T-cell (primary cell): ENCODE results near the gene NOL12. TPM values are rescaled to one million over a fixed set of nuclear protein-coding genes. Genes with fewer than 3 reads are reported as not detected.

Source experiments
- ATAC-seq, 4 experiments: fragments of 200-7000 bp in 3 of 4; fragments of 150-1000 bp in 1 of 4; cut with Tn5 transposase; replicated peaks in 1 of 4; 1 replicate in 3 of 4; 2 replicates in 1 of 4; pipeline ENCODE4 v1.10.0; 2021; ENCODE audit warnings: moderate library complexity in 3 of 4, mild to moderate bottlenecking in 2 of 4, moderate number of reproducible peaks in 1 of 4
- CTCF ChIA-PET, 2 donors: fragments of 300-600 bp; sonication (Branson Sonifier 250); formaldehyde crosslinking; loops; one replicate each; lab custom pipeline; 2022; ENCODE audit warnings: antibody characterized with exemption in 2 of 2; lab: Charles Lee
- POLR2A ChIA-PET, 2 donors: fragments of 300-600 bp; sonication (Branson Sonifier 250); formaldehyde crosslinking; loops; one replicate each; lab custom pipeline; 2022; ENCODE audit warnings: antibody characterized with exemption in 2 of 2; lab: Charles Lee
- DNase-seq, 35 experiments: peaks; one replicate each; pipeline versions ENCODE4 v3.0.0 to v3.0.0-alpha.2; 2013 to 2023
- H3K27ac ChIP-seq: one replicate; pipeline ENCODE4 v1.5.1; 2013; ENCODE audit warnings: low read length
- H3K27me3 ChIP-seq, 2 experiments: replicated peaks in 1 of 2; 1 replicate in 1 of 2; 2 replicates in 1 of 2; pipeline versions ENCODE4 v1.6.1 to v1.7.0; 2013; ENCODE audit warnings: low read length in 1 of 2, mixed read lengths in 1 of 2; ENCODE audit not compliant: control insufficient read depth in 2 of 2, insufficient read depth in 2 of 2; ENCODE audit errors: extremely low read depth in 1 of 2
- H3K36me3 ChIP-seq, 2 donors: 1 replicate in 1 of 2; 2 replicates in 1 of 2; pipeline versions ENCODE4 v1.6.1 to v1.7.0; 2013; ENCODE audit warnings: low read length in 1 of 2; ENCODE audit not compliant: control insufficient read depth in 2 of 2, insufficient read depth in 1 of 2; ENCODE audit errors: extremely low read depth in 1 of 2
- H3K4me1 ChIP-seq, 2 experiments: 1 replicate in 1 of 2; 2 replicates in 1 of 2; pipeline versions ENCODE4 v1.6.1 to v1.7.0; 2013; ENCODE audit warnings: low read length in 2 of 2, mixed read lengths in 1 of 2; ENCODE audit not compliant: insufficient read depth in 2 of 2, control insufficient read depth in 1 of 2; ENCODE audit errors: extremely low read depth in 1 of 2
- H3K4me3 ChIP-seq, 2 donors: 1 replicate in 1 of 2; 2 replicates in 1 of 2; pipeline versions ENCODE4 v1.5.1 to v1.7.0; 2013; ENCODE audit warnings: mild to moderate bottlenecking in 2 of 2, low read length in 1 of 2, moderate library complexity in 1 of 2; ENCODE audit not compliant: control insufficient read depth in 1 of 2; ENCODE audit errors: extremely low read depth in 1 of 2
- H3K9me3 ChIP-seq: 2 replicates; pipeline ENCODE4 v1.7.0; 2013
- H3K27ac Mint-ChIP-seq, 2 donors: one replicate each; pipeline ENCODE4 v1.8.0; 2020 to 2021; ENCODE audit warnings: mild to moderate bottlenecking in 2 of 2, mixed read lengths in 2 of 2
- H3K27me3 Mint-ChIP-seq, 2 donors: one replicate each; pipeline ENCODE4 v1.8.0; 2021 to 2022; ENCODE audit warnings: mixed read lengths in 2 of 2
- H3K36me3 Mint-ChIP-seq: one replicate; pipeline ENCODE4 v1.8.0; 2021; ENCODE audit warnings: mixed read lengths
- H3K4me1 Mint-ChIP-seq, 3 donors: one replicate each; pipeline ENCODE4 v1.8.0; 2020 to 2022; ENCODE audit warnings: mixed read lengths in 3 of 3, mild to moderate bottlenecking in 1 of 3
- H3K4me3 Mint-ChIP-seq, 3 donors: one replicate each; pipeline ENCODE4 v1.8.0; 2020 to 2022; ENCODE audit warnings: mild to moderate bottlenecking in 3 of 3, mixed read lengths in 3 of 3, moderate library complexity in 3 of 3
- H3K9me3 Mint-ChIP-seq, 3 donors: one replicate each; pipeline ENCODE4 v1.8.0; 2020 to 2022; ENCODE audit warnings: mixed read lengths in 3 of 3
- WGBS: methylation state at CpG from one replicate; pipeline ENCODE4 v1.1.5; 2013; ENCODE audit warnings: missing lambda C conversion rate; ENCODE audit not compliant: insufficient coverage; 5-methylcytosine and 5-hydroxymethylcytosine counted together
- total RNA-seq, 35 experiments: library from RNA in 6 of 35; stranded (reverse) in 6 of 35; fragments of 120-200 nt in 1 of 35; gene quantifications; one replicate each; pipeline versions ENCODE4 v1.2.1 to v1.2.4 and lab custom pipeline; 2013 to 2026

NOL12 gene
- total RNA-seq, 5 donors from 2014 or later (not counting 1 experiment from before 2014, with no cell fraction given), result 29.2 to 52.4 (median 47.5) TPM

GRCh38 chr22:37740455-37741311 is 54.5 kb downstream of the NOL12 start:
- CTCF ChIA-PET, result no interaction called here
- 84% methylated on average over 13 of the region's 22 CpGs for WGBS

GRCh38 chr22:37741312-37741795 is 55.2 kb downstream of the NOL12 start:
- H3K27ac ChIP-seq, result no peak overlapping the region
- WGBS, result 92% methylated on average over 4 of the region's 9 CpGs
- POLR2A ChIA-PET, result interaction anchor here in 1 of 2 donors (0.6 kb wide), 1 partner anchor 176 kb away, joined by 7 read pairs; no protein-coding TSS in a partner anchor
- H3K4me3 Mint-ChIP-seq, result no peak overlapping the region
- no peaks in the 10 kb centered on the region for H3K9me3 ChIP-seq
- H3K27me3 ChIP-seq, result peaks cover 0 to 28% of the 10 kb centered on the region in 2 experiments
- no peak overlapping the region for H3K4me3 ChIP-seq
- no peaks in the 10 kb centered on the region for H3K36me3 Mint-ChIP-seq
- H3K27ac Mint-ChIP-seq, result no peak overlapping the region
- no peak for DNase-seq
- H3K4me1 Mint-ChIP-seq, result peaks cover 7 to 13% (median 10%) of the 10 kb centered on the region in 3 donors
- ATAC-seq, result no peak
- peaks cover 2 to 19% of the 10 kb centered on the region in 2 experiments for H3K4me1 ChIP-seq
- CTCF ChIA-PET, result no interaction called here
- H3K36me3 ChIP-seq, result no peaks in the 10 kb centered on the region
- H3K27me3 Mint-ChIP-seq, result peaks cover 4% of the 10 kb centered on the region in 2 donors
- no peaks in the 10 kb centered on the region for H3K9me3 Mint-ChIP-seq

More at GRCh38 chr22:37740455-37741311, 54.5 kb downstream of the NOL12 start:
- peaks cover 2 to 18% of the 10 kb centered on the region in 2 experiments for H3K4me1 ChIP-seq
- POLR2A ChIA-PET, result interaction anchor here in 1 of 2 donors (0.6 kb wide), 1 partner anchor 176 kb away, joined by 7 read pairs; no protein-coding TSS in a partner anchor
- Mint-ChIP-seq H3K4me3 (no peak overlapping the region), H3K36me3 (no peaks in the 10 kb centered on the region), H3K27ac (no peak overlapping the region), H3K4me1 (peaks cover 7 to 12% (median 10%) of the 10 kb centered on the region in 3 donors), H3K27me3 (peaks cover 4% of the 10 kb centered on the region in 2 donors), H3K9me3 (no peaks in the 10 kb centered on the region)
- ATAC-seq, result peak in 1 of 4 experiments; percentile 86
- H3K9me3 ChIP-seq, result no peaks in the 10 kb centered on the region
- DNase-seq, result peak in 18 of 35 experiments; percentile 9 to 68 (median 30)
- H3K36me3 ChIP-seq, result no peaks in the 10 kb centered on the region
- no peak overlapping the region for H3K27ac ChIP-seq
- H3K4me3 ChIP-seq, result no peak overlapping the region
- peaks cover 0 to 32% of the 10 kb centered on the region in 2 experiments for H3K27me3 ChIP-seq

GRCh38 chr22:37742376-37743171 is 56.4 kb downstream of the NOL12 start:
- 80% methylated on average over 6 of the region's 16 CpGs for WGBS
- no peaks in the 10 kb centered on the region for H3K9me3 Mint-ChIP-seq

More at GRCh38 chr22:37742376-37743171, 56.4 kb downstream of the NOL12 start:
- Histone ChIP-seq H3K36me3 (no peaks in the 10 kb centered on the region), H3K27me3 (peaks cover 0 to 21% of the 10 kb centered on the region in 2 experiments), H3K9me3 (no peaks in the 10 kb centered on the region), H3K4me1 (peaks cover 3 to 32% of the 10 kb centered on the region in 2 experiments), H3K27ac (no peak overlapping the region), H3K4me3 (no peak overlapping the region)
- H3K27me3 Mint-ChIP-seq, result peaks cover 4% of the 10 kb centered on the region in 2 donors
- ChIA-PET CTCF (no interaction called here), POLR2A (no interaction called here)
- DNase-seq (no peak), ATAC-seq (no peak)
- H3K36me3 Mint-ChIP-seq, result no peaks in the 10 kb centered on the region
- H3K4me3 Mint-ChIP-seq, result no peak overlapping the region
- H3K4me1 Mint-ChIP-seq, result peaks cover 13 to 14% (median 13%) of the 10 kb centered on the region in 3 donors
- H3K27ac Mint-ChIP-seq, result no peak overlapping the region

Other genes starting within 250 kb of the NOL12 start
- 100 to 1,000 TPM; 153 to 296 (median 268) TPM for gene MFNG, start 200.0 kb upstream of the NOL12 start, total RNA-seq
- gene CARD10, start 166.9 kb upstream of the NOL12 start, total RNA-seq, result under 1 TPM in 4 of 5 donors, not detected in 1; 0.44 to 0.79 (median 0.52) TPM
- gene CDC42EP1, start 125.9 kb upstream of the NOL12 start, total RNA-seq, result under 1 TPM in 3 of 5 donors, not detected in 2; 0.47 to 0.73 (median 0.62) TPM
- 1 to 10 TPM in 1 of 5 donors, under 1 TPM in 1, not detected in 3; 0.63 to 1.4 TPM for gene LGALS2, start 106.3 kb upstream of the NOL12 start, total RNA-seq
- 100 to 1,000 TPM in 2 of 5 donors, 10 to 100 TPM in 3; 83.8 to 105 (median 97.7) TPM for gene GGA1, start 77.5 kb upstream of the NOL12 start, total RNA-seq
- 100 to 1,000 TPM in 1 of 5 donors, 10 to 100 TPM in 4; 91.3 to 111 (median 93.6) TPM for gene SH3BP1, start 46.7 kb upstream of the NOL12 start, total RNA-seq
- 10 to 100 TPM in 3 of 5 donors, 1 to 10 TPM in 2; 3.1 to 11.3 (median 10.7) TPM for gene PDXP, start 27.6 kb upstream of the NOL12 start, total RNA-seq
- gene LGALS1, start 10.7 kb upstream of the NOL12 start, total RNA-seq, result 100 to 1,000 TPM in 2 of 5 donors, 10 to 100 TPM in 3; 39.5 to 206 (median 99.2) TPM
- gene TRIOBP, start 10.7 kb downstream of the NOL12 start, total RNA-seq, result 10 to 100 TPM; 14.5 to 36.8 (median 31.1) TPM
- 1 to 10 TPM; 1.2 to 3.5 (median 2.3) TPM for gene GCAT, start 121.6 kb downstream of the NOL12 start, total RNA-seq
- not detected for gene GALR3, start 137.0 kb downstream of the NOL12 start, total RNA-seq
- 10 to 100 TPM; 19.9 to 29.7 (median 25.9) TPM for gene ANKRD54, start 158.0 kb downstream of the NOL12 start, total RNA-seq
- gene EIF3L, start 163.1 kb downstream of the NOL12 start, total RNA-seq, result 100 to 1,000 TPM; 428 to 516 (median 483) TPM
- 10 to 100 TPM; 23.6 to 39.0 (median 34.3) TPM for gene MICALL1, start 220.0 kb downstream of the NOL12 start, total RNA-seq